ENCODE data around the gene HOXD9. TPM values are rescaled to one million over a fixed set of nuclear protein-coding genes. Genes with fewer than 3 reads are reported as not detected.

The HOXD9 gene
- total RNA-seq, 4 donors from 2014 or later: 2.7 to 13.3 (median 7.5) TPM

DNA sequence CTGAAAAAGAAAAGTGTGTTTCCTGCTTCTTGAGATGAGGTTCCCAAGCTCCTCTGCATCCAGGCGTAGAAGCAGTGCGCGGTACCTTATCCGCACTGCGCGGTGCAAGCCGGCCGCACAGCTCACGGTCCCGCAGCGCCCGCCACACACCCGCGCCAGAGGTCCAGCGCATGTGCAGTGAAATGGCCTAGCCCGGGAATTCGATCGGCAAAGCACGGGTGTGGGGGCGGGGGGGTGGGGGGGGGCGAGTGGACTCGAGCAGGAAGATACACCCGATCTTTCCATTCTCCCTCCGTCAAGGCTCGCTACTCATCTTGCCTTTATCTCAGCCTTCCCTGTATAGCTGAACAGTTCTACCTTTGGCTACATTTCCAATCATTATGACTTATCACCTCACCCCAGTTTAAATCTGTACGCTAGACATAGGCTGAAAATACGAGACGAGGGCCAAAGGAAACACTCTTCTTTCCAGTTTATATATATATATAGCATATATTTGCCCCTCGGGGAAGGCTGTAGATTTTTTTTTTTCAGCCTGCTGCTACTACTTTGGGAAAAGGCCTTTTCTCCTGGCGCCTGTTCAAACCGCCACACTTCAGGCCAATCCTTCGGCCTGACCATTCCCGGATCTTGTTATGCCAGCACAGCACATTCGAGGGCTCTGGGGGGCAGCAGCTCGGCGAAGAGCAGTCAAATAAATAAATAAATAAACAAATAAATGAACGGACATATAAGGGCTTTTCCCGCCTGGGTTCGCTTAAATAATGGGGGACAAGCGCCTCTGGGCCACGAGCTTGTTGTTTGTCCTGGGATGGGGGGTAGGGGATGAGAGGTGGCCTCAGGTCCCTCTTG lies 17.4 kb downstream of the HOXD9 start:
- no peak for DNase-seq
- H3K9me3 ChIP-seq: no peaks in the 10 kb centered on the region
- peak overlapping the region; percentile 91 to 96 (median 94) for H3K27ac ChIP-seq
- intact Hi-C loops (cut with DNase I; ENCODE audit: low total_unique reads): loop anchor here (1.0 to 5.0 kb wide), 5 partner anchors 317 to 1017 kb away; no protein-coding TSS in a partner anchor
- H3K4me1 ChIP-seq: peaks cover 16 to 51% (median 26%) of the 10 kb centered on the region in 4 donors
- peak overlapping the region in 3 of 4 donors; percentile 46 to 73 (median 47) for H3K4me3 ChIP-seq
- TF ChIP-seq POLR2A (IDR thresholded peaks at IDR 0.05): no peak
- TF ChIP-seq POLR2AphosphoS5 (IDR thresholded peaks at IDR 0.05): no peak
- TF ChIP-seq EP300 (IDR thresholded peaks at IDR 0.05; ENCODE audit: low read depth): no peak
- TF ChIP-seq, protein P1, sequence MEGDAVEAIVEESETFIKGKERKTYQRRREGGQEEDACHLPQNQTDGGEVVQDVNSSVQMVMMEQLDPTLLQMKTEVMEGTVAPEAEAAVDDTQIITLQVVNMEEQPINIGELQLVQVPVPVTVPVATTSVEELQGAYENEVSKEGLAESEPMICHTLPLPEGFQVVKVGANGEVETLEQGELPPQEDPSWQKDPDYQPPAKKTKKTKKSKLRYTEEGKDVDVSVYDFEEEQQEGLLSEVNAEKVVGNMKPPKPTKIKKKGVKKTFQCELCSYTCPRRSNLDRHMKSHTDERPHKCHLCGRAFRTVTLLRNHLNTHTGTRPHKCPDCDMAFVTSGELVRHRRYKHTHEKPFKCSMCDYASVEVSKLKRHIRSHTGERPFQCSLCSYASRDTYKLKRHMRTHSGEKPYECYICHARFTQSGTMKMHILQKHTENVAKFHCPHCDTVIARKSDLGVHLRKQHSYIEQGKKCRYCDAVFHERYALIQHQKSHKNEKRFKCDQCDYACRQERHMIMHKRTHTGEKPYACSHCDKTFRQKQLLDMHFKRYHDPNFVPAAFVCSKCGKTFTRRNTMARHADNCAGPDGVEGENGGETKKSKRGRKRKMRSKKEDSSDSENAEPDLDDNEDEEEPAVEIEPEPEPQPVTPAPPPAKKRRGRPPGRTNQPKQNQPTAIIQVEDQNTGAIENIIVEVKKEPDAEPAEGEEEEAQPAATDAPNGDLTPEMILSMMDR (IDR thresholded peaks at IDR 0.05): no peak
- H3K36me3 ChIP-seq: no peaks in the 10 kb centered on the region
- in situ Hi-C loops (cut with MboI; ENCODE audit: low pct_ligation_motif_present in 1 of 4, low pct_unique_long_range_greater_than_20kb in 1 of 4, low sequenced_read_pairs in 3 of 4): loop anchor here (5.0 to 25.0 kb wide), 6 partner anchors 317 to 672 kb away; no protein-coding TSS in a partner anchor
- peaks cover 33% of the 10 kb centered on the region for H3K27me3 ChIP-seq
- 27 to 31% methylated on average over 14 to 39 of the region's 41 CpGs for WGBS, 2 donors (ENCODE audit: low coverage in 1 of 2)

DNA sequence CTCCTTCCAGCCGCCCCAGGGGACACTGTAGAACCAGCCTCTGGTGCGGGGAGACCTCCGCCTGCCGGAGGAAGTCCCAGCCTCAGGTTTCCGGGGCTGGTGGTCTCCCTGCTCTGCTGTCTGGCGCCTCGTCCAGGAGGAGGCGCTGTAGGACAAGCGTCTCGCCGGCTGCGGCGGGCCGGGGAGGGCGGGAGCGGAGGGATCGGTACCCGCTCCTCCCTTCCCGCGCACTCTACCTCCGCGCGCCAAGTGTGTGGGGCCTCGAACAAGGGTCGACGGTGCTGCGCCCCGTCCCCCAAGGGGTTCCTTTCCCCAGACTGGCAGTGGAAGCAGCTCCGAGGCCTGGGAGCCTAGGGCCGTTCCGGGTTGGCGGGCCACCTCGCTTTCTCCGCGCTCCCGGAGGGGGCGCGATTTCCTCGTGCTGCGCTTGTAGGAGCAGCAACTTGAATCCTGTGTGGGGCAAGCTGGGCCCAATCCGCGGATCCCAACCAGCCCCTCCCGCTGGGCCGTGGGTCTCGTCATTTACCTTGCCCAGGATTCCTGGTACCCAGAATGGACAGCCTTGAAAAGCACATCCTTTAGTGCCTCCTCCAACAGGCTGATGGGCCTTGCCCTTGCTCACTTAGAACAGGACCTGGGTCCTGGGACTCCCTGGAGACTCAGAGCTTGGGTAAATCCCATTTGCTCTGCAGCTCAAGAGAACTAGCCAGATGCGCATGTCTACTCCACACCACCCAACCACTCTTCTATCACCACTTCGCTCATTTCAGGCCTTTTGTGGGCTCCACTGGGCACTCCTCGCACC lies 18.2 kb downstream of the HOXD9 start:
- no peaks in the 10 kb centered on the region for H3K36me3 ChIP-seq
- in situ Hi-C loops (cut with MboI; ENCODE audit: low pct_ligation_motif_present in 1 of 4, low pct_unique_long_range_greater_than_20kb in 1 of 4, low sequenced_read_pairs in 3 of 4) (loop anchor here in 3 of 4 donors (5.0 to 25.0 kb wide), 4 partner anchors 317 to 672 kb away; no protein-coding TSS in a partner anchor), intact Hi-C loops (cut with DNase I; ENCODE audit: low total_unique reads) (loop anchor here (1.0 to 5.0 kb wide), 4 partner anchors 316 to 1017 kb away; no protein-coding TSS in a partner anchor)
- WGBS, 2 donors (ENCODE audit: low coverage in 1 of 2): 27% methylated on average over 24 of the region's 48 CpGs; no CpG with 5 or more reads in 1 of the 2 donors
- H3K4me3 ChIP-seq: peak overlapping the region; percentile 37 to 73 (median 46)
- peaks cover 10 to 51% (median 24%) of the 10 kb centered on the region in 4 donors for H3K4me1 ChIP-seq
- H3K27me3 ChIP-seq: peaks cover 33% of the 10 kb centered on the region
- peak overlapping the region; percentile 91 to 96 (median 94) for H3K27ac ChIP-seq
- no peaks in the 10 kb centered on the region for H3K9me3 ChIP-seq
- TF ChIP-seq, protein P1 (IDR thresholded peaks at IDR 0.05): peak; percentile 90 to 99 (median 96)
- TF ChIP-seq POLR2AphosphoS5 (IDR thresholded peaks at IDR 0.05) (peak in 1 of 3 donors; percentile 40), POLR2A (IDR thresholded peaks at IDR 0.05) (no peak)
- DNase-seq: peak; percentile 76

- no peaks in the 10 kb centered on the region for H3K36me3 ChIP-seq
- no peaks in the 10 kb centered on the region for H3K9me3 ChIP-seq
- no peak overlapping the region for H3K4me3 ChIP-seq
- WGBS, 2 donors (ENCODE audit: low coverage in 1 of 2): 79 to 100% methylated on average over 1 to 2 of the region's 2 CpGs
- no peak for DNase-seq
- peaks cover 23% of the 10 kb centered on the region for H3K27me3 ChIP-seq
- H3K4me1 ChIP-seq: peaks cover 18 to 53% (median 31%) of the 10 kb centered on the region in 4 donors
- intact Hi-C loops (cut with DNase I; ENCODE audit: low total_unique reads) (loop anchor here (5.0 kb wide), 2 partner anchors 410 to 1015 kb away; no protein-coding TSS in a partner anchor), in situ Hi-C loops (cut with MboI; ENCODE audit: low pct_ligation_motif_present in 1 of 4, low pct_unique_long_range_greater_than_20kb in 1 of 4, low sequenced_read_pairs in 3 of 4) (loop anchor here in 3 of 4 donors (5.0 to 25.0 kb wide), 4 partner anchors 315 to 670 kb away; no protein-coding TSS in a partner anchor)
- H3K27ac ChIP-seq: no peak overlapping the region
- TF ChIP-seq EP300 (IDR thresholded peaks at IDR 0.05; ENCODE audit: low read depth) (no peak), POLR2AphosphoS5 (IDR thresholded peaks at IDR 0.05) (no peak), POLR2A (IDR thresholded peaks at IDR 0.05) (no peak)
- TF ChIP-seq, protein P1 (IDR thresholded peaks at IDR 0.05): no peak
These were observed 19.8 kb downstream of the HOXD9 start for GRCh38 chr2:176142281-176142680.

Measured in transverse colon (tissue), 4 donors.